Activated naive CD8-positive, alpha-beta T cell (primary cell): ENCODE data around the gene TMEM233.

Experiments used
- H3K27ac Mint-ChIP-seq: one replicate; pipeline ENCODE4 v1.8.0; 2021; ENCODE audit warnings: mixed read lengths
- H3K27me3 Mint-ChIP-seq: one replicate; pipeline ENCODE4 v1.8.0; 2021; ENCODE audit warnings: mixed read lengths
- H3K36me3 Mint-ChIP-seq: one replicate; pipeline ENCODE4 v1.8.0; 2021; ENCODE audit warnings: mixed read lengths
- H3K4me1 Mint-ChIP-seq: one replicate; pipeline ENCODE4 v1.8.0; 2021; ENCODE audit warnings: low read depth, mixed read lengths
- H3K4me3 Mint-ChIP-seq: one replicate; pipeline ENCODE4 v1.8.0; 2021; ENCODE audit warnings: mild to moderate bottlenecking, mixed read lengths
- H3K9me3 Mint-ChIP-seq: one replicate; pipeline ENCODE4 v1.8.0; 2021; ENCODE audit warnings: low read depth, mixed read lengths

The TMEM233 gene

GRCh38 chr12:119593578-119594398 is at the start of gene TMEM233:
Gene TMEM233, plus strand, starts transcription at chr12:119593774. Its CDS starts 75 bp downstream, at chr12:119593849.
- Mint-ChIP-seq H3K9me3 (no peaks in the 10 kb centered on the region), H3K4me3 (no peak within 1 kb of the TSS), H3K27me3 (peaks cover 48% of the 10 kb centered on the region), H3K4me1 (peaks cover 13% of the 10 kb centered on the region), H3K36me3 (no peaks in the 10 kb centered on the region), H3K27ac (no peak within 1 kb of the TSS)

DNA sequence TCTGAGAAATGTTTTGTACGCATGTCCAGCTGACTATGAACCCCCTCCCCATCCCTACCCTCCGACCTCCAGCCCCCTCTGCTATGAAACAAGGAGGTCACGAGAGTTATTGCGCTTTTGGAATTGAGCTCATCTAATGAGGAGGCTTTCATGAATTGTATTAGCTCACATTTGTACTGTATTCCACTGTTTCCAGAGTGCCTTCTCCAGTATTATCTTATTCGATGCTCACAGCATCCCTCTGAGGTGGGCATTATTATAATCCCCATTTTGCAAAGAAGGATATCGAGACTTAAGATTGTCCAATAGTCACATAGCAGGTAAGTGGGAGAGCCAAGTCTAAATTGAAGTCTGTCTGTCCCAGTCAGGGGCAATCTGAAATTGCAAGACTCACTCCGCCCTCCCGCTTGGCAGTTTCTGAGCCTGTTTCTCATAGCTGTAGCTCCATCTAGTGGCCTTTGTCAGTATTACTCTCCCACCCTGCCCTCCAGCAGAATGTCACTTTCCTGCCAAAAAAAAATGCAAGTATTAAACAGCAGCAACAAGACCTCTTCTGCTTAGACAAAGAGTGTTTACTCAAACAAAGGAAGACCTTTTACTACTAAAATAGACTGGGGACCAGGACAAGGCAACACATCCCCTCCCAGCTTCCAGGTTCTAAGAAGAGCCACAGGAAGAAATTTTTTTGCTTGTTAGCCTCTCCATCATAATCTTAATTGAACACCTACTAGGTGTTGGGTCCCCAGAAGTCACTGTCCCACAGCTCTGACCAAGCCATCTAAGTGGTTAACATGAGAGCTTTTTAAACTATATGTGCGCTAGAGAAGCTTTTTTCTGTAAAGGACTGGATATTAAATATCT is 48.6 kb upstream of the TMEM233 start:
- Mint-ChIP-seq H3K4me3 (no peak overlapping the region), H3K27ac (no peak overlapping the region), H3K36me3 (no peaks in the 10 kb centered on the region), H3K9me3 (no peaks in the 10 kb centered on the region), H3K4me1 (no peaks in the 10 kb centered on the region), H3K27me3 (peaks cover 34% of the 10 kb centered on the region)

DNA sequence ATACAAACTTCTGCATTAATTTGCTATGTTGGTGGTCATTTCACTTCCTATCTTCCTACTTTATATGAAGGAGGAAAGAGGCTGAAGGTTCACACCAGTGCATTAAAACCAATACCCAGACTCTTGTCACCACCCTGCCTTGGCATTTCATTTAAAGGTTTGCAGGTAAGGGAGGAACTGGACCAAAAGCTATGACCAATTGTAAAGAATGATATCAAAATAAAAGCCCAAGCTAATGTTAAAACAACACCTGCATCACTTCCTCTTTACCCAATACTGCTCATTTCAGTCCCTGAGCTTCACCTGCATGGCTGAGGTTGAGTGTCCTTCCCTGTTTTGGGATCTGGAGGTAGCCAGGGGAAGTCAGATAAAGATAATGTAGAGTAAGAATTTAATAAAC is 47.2 kb upstream of the TMEM233 start:
- no peaks in the 10 kb centered on the region for H3K4me1 Mint-ChIP-seq
- H3K36me3 Mint-ChIP-seq: no peaks in the 10 kb centered on the region
- H3K27me3 Mint-ChIP-seq: peaks cover 31% of the 10 kb centered on the region
- H3K27ac Mint-ChIP-seq: no peak overlapping the region
- no peak overlapping the region for H3K4me3 Mint-ChIP-seq
- H3K9me3 Mint-ChIP-seq: no peaks in the 10 kb centered on the region

- Mint-ChIP-seq H3K9me3 (no peaks in the 10 kb centered on the region), H3K27me3 (peaks cover 31% of the 10 kb centered on the region), H3K36me3 (no peaks in the 10 kb centered on the region), H3K4me1 (no peaks in the 10 kb centered on the region), H3K4me3 (no peak overlapping the region), H3K27ac (no peak overlapping the region)
Measured at GRCh38 chr12:119547001-119547400, 46.6 kb upstream of the TMEM233 start.

- Mint-ChIP-seq H3K4me1 (no peaks in the 10 kb centered on the region), H3K27me3 (peaks cover 10% of the 10 kb centered on the region)
Measured at GRCh38 chr12:119556854-119557253, 36.7 kb upstream of the TMEM233 start.

GRCh38 chr12:119565404-119565803 is 28.2 kb upstream of the TMEM233 start:
- Mint-ChIP-seq H3K4me3 (no peak overlapping the region), H3K4me1 (no peaks in the 10 kb centered on the region), H3K27ac (no peak overlapping the region), H3K27me3 (peaks cover 6% of the 10 kb centered on the region), H3K36me3 (no peaks in the 10 kb centered on the region), H3K9me3 (no peaks in the 10 kb centered on the region)

More at GRCh38 chr12:119556854-119557253, 36.7 kb upstream of the TMEM233 start:
- H3K9me3 Mint-ChIP-seq: no peaks in the 10 kb centered on the region
- H3K27ac Mint-ChIP-seq: no peak overlapping the region
- H3K36me3 Mint-ChIP-seq: no peaks in the 10 kb centered on the region
- H3K4me3 Mint-ChIP-seq: no peak overlapping the region

DNA sequence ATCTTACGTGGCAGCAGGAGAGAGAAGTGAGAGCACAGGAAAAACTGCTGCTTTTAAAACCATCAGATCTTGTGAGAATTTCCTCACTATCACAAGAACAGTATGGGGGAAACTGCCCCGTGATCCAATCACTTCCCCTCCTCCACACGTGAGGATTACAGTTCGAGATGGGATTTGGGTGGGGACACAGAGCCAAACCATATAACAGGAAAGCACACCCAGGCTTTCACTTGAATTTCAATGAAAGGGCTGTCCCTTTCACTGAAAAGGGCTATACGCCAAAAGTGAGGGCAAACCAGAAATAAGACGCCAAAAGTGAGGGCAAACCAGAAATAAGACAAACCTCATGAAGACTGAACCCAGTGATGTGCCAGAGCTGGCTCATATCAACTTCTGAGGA is 22.8 kb upstream of the TMEM233 start:
- no peak overlapping the region for H3K4me3 Mint-ChIP-seq
- no peaks in the 10 kb centered on the region for H3K36me3 Mint-ChIP-seq
- H3K4me1 Mint-ChIP-seq: no peaks in the 10 kb centered on the region
- peaks cover 10% of the 10 kb centered on the region for H3K27me3 Mint-ChIP-seq
- H3K9me3 Mint-ChIP-seq: peaks cover 4% of the 10 kb centered on the region
- no peak overlapping the region for H3K27ac Mint-ChIP-seq

GRCh38 chr12:119573086-119573485 is 20.5 kb upstream of the TMEM233 start:
- Mint-ChIP-seq H3K27ac (no peak overlapping the region), H3K36me3 (no peaks in the 10 kb centered on the region), H3K9me3 (peaks cover 4% of the 10 kb centered on the region), H3K27me3 (peaks cover 7% of the 10 kb centered on the region), H3K4me3 (no peak overlapping the region), H3K4me1 (no peaks in the 10 kb centered on the region)

DNA sequence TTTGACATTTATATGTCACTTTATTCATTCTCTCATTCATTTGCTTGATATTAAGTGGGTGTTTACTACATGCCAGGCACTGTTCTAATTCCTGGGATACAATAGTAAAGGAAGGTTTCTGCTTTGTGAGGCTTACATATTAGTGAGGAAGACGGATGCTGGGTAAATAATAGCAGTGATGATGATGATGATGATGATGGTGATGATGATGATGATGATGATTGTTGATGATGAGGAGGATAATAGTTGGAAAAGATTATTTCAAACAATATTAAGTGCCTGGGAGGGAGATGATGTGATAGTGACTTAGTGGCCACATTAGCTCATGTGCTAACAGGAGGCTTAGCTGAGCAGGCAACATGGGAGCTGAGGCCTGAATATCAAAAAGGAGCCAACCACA is 19.3 kb upstream of the TMEM233 start:
- Mint-ChIP-seq H3K4me3 (no peak overlapping the region), H3K27me3 (peaks cover 7% of the 10 kb centered on the region), H3K27ac (no peak overlapping the region), H3K36me3 (no peaks in the 10 kb centered on the region), H3K9me3 (peaks cover 4% of the 10 kb centered on the region), H3K4me1 (no peaks in the 10 kb centered on the region)

DNA sequence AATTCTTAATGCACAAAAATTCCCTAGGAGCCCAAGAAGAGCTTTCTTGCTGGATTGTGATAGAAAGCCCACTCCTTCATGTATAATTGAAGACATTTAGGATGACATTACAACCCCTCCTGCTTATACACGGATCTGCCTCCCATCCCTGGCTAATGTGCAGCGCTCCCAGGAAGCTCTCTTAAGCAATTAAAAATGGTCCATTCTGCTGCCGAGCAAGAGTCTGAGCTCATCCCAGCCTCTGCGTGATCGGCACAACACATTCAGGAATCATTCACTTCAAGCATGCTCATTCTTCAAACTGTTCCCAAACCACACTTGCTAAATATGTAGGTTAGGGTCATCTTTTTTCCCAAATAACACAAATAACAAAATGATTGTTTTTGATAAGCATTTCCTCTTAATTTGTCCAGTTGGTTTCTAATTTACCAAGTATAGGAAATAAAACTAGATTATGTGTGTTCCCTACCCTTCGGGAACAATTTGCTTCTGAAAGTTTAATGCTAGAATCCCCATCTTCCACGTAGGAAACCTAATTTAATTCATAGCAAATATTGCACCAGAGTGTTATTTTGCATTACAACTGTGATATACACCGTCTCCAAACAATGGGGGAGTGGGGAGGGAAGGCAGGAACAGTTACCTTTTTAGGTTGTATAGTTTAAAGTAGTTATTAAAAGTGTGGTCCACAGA is 17.3 kb upstream of the TMEM233 start:
- Mint-ChIP-seq H3K27me3 (peaks cover 4% of the 10 kb centered on the region), H3K36me3 (no peaks in the 10 kb centered on the region), H3K9me3 (peaks cover 4% of the 10 kb centered on the region), H3K4me1 (no peaks in the 10 kb centered on the region), H3K4me3 (no peak overlapping the region), H3K27ac (no peak overlapping the region)

- Mint-ChIP-seq H3K4me1 (no peaks in the 10 kb centered on the region), H3K36me3 (no peaks in the 10 kb centered on the region), H3K27ac (no peak overlapping the region), H3K27me3 (peaks cover 4% of the 10 kb centered on the region), H3K4me3 (no peak overlapping the region), H3K9me3 (peaks cover 4% of the 10 kb centered on the region)
Measured at GRCh38 chr12:119576915-119577314, 16.7 kb upstream of the TMEM233 start.

- Mint-ChIP-seq H3K27me3 (peaks cover 4% of the 10 kb centered on the region), H3K9me3 (peaks cover 4% of the 10 kb centered on the region), H3K4me3 (no peak overlapping the region), H3K4me1 (no peaks in the 10 kb centered on the region), H3K27ac (no peak overlapping the region), H3K36me3 (no peaks in the 10 kb centered on the region)
Measured at GRCh38 chr12:119578112-119578511, 15.5 kb upstream of the TMEM233 start.

DNA sequence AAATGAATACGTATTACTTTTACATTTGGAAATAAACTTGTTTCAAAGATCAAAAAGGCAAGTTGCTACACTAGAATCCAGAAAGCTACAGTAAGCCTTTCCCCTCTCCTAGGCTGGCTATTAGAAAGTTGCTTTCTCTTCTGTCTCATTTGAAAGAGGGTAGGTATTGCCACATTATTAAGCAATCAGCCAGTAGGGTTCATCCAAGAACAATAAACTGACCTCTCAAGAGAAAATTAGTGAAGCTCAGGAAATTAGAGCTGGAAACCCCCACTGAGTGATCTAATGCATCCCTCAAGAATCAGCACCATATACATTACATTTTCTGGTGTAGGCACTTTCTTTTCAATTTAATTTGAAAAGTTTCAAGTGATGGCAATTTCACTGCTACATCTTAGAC is 4.5 kb upstream of the TMEM233 start:
- H3K4me3 Mint-ChIP-seq: no peak overlapping the region
- H3K4me1 Mint-ChIP-seq: peaks cover 1% of the 10 kb centered on the region
- no peak overlapping the region for H3K27ac Mint-ChIP-seq
- H3K27me3 Mint-ChIP-seq: peaks cover 24% of the 10 kb centered on the region
- H3K36me3 Mint-ChIP-seq: no peaks in the 10 kb centered on the region
- no peaks in the 10 kb centered on the region for H3K9me3 Mint-ChIP-seq

GRCh38 chr12:119589634-119590033 is 3.9 kb upstream of the TMEM233 start:
- peaks cover 3% of the 10 kb centered on the region for H3K4me1 Mint-ChIP-seq
- H3K27me3 Mint-ChIP-seq: peaks cover 28% of the 10 kb centered on the region
- no peak overlapping the region for H3K27ac Mint-ChIP-seq
- H3K4me3 Mint-ChIP-seq: no peak overlapping the region
- no peaks in the 10 kb centered on the region for H3K36me3 Mint-ChIP-seq
- H3K9me3 Mint-ChIP-seq: no peaks in the 10 kb centered on the region

- peaks cover 13% of the 10 kb centered on the region for H3K4me1 Mint-ChIP-seq
- H3K9me3 Mint-ChIP-seq: no peaks in the 10 kb centered on the region
- H3K4me3 Mint-ChIP-seq: no peak overlapping the region
- no peak overlapping the region for H3K27ac Mint-ChIP-seq
- no peaks in the 10 kb centered on the region for H3K36me3 Mint-ChIP-seq
- peaks cover 44% of the 10 kb centered on the region for H3K27me3 Mint-ChIP-seq
Measured at GRCh38 chr12:119592232-119592631, 1.3 kb upstream of the TMEM233 start.
